ENCODE measurements around the gene EHD4.

- TF ChIP-seq ZBTB7A (tag by site-specific recombination; IDR thresholded peaks at IDR 0.05; ENCODE audit: low read depth) = no peak
- TF ChIP-seq, protein P1, sequence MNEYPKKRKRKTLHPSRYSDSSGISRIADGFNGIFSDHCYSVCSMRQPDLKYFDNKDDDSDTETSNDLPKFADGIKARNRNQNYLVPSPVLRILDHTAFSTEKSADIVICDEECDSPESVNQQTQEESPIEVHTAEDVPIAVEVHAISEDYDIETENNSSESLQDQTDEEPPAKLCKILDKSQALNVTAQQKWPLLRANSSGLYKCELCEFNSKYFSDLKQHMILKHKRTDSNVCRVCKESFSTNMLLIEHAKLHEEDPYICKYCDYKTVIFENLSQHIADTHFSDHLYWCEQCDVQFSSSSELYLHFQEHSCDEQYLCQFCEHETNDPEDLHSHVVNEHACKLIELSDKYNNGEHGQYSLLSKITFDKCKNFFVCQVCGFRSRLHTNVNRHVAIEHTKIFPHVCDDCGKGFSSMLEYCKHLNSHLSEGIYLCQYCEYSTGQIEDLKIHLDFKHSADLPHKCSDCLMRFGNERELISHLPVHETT (tag by site-specific recombination; IDR thresholded peaks at IDR 0.05) = no peak
Measured at GRCh38 chr15:41984622-41985021, 12.3 kb upstream of the EHD4 start.

Measured in HEK293 (cell line).